ENCODE data around the gene HOXB7. TPM values are rescaled to one million over a fixed set of nuclear protein-coding genes. Genes with fewer than 3 reads are reported as not detected.

The HOXB7 gene
- total RNA-seq, 2 experiments from 2014 or later, result 1.7 TPM

DNA sequence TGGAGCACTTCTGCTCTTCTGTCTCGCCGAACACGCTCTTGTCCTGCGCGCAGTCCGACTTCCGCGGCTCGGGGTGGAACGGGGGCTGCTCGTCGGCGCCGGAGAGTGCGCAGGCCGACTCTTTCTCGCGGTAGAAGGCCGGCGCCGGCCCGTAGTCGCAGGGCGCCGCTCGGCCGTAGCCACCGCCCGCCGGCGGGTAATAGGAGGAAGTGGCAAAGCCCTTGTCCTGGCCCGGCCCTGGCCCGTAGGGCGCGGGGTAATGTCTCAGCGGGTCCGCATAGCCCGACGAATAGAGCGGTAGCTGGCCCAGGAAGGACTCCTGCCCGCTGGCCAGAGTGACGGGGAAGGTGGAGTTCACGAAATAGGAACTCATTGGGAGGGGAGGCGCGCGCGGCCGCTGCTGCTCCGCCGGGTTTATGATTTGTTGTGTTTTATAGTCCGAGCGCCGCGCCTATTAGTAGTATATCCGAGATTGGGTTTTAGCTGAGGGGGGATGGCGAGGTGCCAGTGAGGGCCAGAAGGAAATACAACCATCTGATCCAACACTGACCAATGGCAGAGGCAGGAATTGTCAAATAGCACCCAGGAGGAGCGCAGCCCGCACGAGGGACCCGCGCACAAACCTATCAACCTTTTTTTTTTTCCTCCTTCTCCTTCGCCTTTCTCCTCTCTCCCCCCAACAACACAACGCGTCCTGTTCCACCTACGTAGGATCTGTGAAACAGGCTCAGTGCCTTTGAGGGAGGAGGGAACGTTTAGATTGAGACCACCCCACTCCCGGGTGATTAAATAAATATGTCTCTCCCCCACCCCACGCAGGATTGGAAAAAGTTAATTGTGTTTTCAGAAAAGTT lies 12.8 kb downstream of the HOXB7 start:
- Mint-ChIP-seq H3K27me3 (peaks cover 87% of the 10 kb centered on the region), H3K27ac (no peak overlapping the region), H3K36me3 (no peaks in the 10 kb centered on the region), H3K4me3 (peak overlapping the region; percentile 63), H3K9me3 (ENCODE audit: low read depth) (no peaks in the 10 kb centered on the region), H3K4me1 (peaks cover 46% of the 10 kb centered on the region)
- ATAC-seq, result peak; percentile 52
- CTCF ChIA-PET, result interaction anchor here (1.0 kb wide), 1 partner anchor 46 kb away, joined by 3 read pairs; no protein-coding TSS in a partner anchor
- peak; percentile 61 for DNase-seq

GRCh38 chr17:48597528-48597777 lies 13.4 kb downstream of the HOXB7 start:
- H3K4me1 Mint-ChIP-seq, result peaks cover 44% of the 10 kb centered on the region
- CTCF ChIA-PET, result interaction anchor here (5.9 kb wide), 1 partner anchor 11 kb away, joined by 40 read pairs; the partner anchor contains the start of gene HOXB7
- ATAC-seq (no peak), DNase-seq (no peak)
- H3K36me3 Mint-ChIP-seq, result no peaks in the 10 kb centered on the region
- H3K4me3 Mint-ChIP-seq, result peak overlapping the region; percentile 63
- H3K9me3 Mint-ChIP-seq (ENCODE audit: low read depth), result no peaks in the 10 kb centered on the region
- H3K27me3 Mint-ChIP-seq, result peaks cover 87% of the 10 kb centered on the region
- no peak overlapping the region for H3K27ac Mint-ChIP-seq

GRCh38 chr17:48596735-48597527 lies 13.9 kb downstream of the HOXB7 start:
- CTCF ChIA-PET, result interaction anchor here (0.8 to 5.9 kb wide), 8 partner anchors 9 to 522 kb away, joined by 3 to 40 read pairs (median 4); partner anchors contain the start of gene HOXB7
- no peaks in the 10 kb centered on the region for H3K9me3 Mint-ChIP-seq (ENCODE audit: low read depth)
- H3K27me3 Mint-ChIP-seq, result peaks cover 87% of the 10 kb centered on the region
- H3K36me3 Mint-ChIP-seq, result no peaks in the 10 kb centered on the region
- ATAC-seq, result no peak
- H3K4me1 Mint-ChIP-seq, result peaks cover 43% of the 10 kb centered on the region
- DNase-seq, result no peak
- peak overlapping the region; percentile 63 for H3K4me3 Mint-ChIP-seq
- no peak overlapping the region for H3K27ac Mint-ChIP-seq

GRCh38 chr17:48596000-48596734 lies 14.7 kb downstream of the HOXB7 start:
- H3K4me1 Mint-ChIP-seq, result peaks cover 35% of the 10 kb centered on the region
- peaks cover 87% of the 10 kb centered on the region for H3K27me3 Mint-ChIP-seq
- peak overlapping the region; percentile 63 for H3K4me3 Mint-ChIP-seq
- no peaks in the 10 kb centered on the region for H3K36me3 Mint-ChIP-seq
- DNase-seq (peak; percentile 59), ATAC-seq (peak; percentile 24)
- H3K27ac Mint-ChIP-seq, result no peak overlapping the region
- no peaks in the 10 kb centered on the region for H3K9me3 Mint-ChIP-seq (ENCODE audit: low read depth)
- CTCF ChIA-PET, result interaction anchor here (0.7 to 5.9 kb wide), 10 partner anchors 8 to 521 kb away, joined by 3 to 40 read pairs (median 4); partner anchors contain the start of gene HOXB7

DNA sequence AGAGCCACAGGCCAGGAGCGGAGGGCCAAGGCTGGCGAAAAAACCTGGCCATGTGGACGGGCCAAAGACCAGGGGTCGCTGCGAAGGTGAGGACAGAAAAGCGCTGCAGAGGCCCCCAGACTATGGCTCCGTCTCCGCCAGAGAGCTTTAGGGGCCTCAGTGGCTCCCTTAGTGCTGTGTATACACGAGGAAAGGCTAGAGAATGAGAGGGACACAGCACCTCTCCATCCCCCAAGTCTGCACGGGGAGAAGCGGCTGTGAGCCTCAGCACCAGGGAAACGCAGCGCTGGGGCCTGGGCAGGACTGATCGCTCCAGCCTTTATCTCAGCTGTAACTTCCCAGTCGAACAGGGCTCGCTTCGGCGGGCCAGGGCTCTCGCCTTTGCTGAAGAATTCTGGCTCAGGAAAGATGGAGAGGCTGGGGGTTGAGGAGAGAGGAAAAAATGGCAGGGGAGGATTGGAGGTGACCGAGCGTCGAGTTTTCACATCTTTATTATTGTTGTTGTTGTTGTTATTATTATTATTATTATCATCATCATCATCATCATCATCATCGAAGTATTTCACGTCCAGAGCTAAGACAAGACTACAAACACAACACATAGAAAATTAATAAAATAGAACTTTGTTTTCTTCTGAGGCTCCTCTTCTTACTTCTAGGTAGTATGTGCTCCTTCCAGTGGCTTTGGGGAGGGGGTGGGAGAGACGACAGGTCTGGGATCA lies 15.4 kb downstream of the HOXB7 start:
- Mint-ChIP-seq H3K27me3 (peaks cover 85% of the 10 kb centered on the region), H3K36me3 (no peaks in the 10 kb centered on the region), H3K4me1 (peaks cover 34% of the 10 kb centered on the region), H3K9me3 (ENCODE audit: low read depth) (no peaks in the 10 kb centered on the region), H3K4me3 (no peak overlapping the region), H3K27ac (no peak overlapping the region)
- CTCF ChIA-PET, result interaction anchor here (0.6 to 5.9 kb wide), 15 partner anchors 7 to 570 kb away, joined by 3 to 40 read pairs (median 3); partner anchors contain the start of gene HOXB7
- no peak for ATAC-seq
- no peak for DNase-seq

DNA sequence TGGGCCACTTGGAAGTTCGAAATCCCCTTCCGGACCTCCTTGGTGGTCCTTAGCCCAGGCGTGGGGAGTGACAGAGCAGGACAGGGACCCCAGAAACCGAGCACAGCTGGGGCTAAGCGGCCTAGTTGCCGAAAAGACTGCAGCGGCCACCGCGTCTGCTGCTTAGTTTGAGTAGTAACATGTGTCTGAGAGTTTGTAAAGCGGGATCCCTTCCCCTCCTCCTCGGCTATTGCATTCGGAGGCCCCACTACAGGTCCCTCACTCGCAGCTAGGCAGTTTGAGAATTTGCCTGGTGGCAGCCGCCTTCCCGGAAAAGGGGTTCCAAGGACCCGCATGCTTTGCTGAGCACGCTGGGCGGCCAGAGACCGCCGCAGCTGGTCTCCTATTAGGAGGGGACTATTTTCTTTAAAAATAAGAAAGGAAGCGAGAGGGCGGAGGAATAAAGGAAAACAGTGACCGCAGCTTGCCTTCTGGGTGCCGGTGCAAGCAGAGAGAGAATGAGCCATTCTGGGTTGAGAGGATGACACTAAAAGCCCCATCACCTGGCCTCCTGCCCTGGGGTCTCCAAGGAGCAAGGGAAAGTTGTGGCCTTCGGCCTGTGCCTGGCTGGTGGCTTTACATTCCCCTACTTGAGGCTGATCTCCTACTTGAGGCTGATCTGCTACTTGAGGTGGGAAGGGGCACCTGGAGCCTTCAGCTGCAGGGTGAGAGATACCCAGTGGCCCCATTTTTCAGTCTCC lies 16.1 kb downstream of the HOXB7 start:
- no peaks in the 10 kb centered on the region for H3K9me3 Mint-ChIP-seq (ENCODE audit: low read depth)
- H3K36me3 Mint-ChIP-seq, result no peaks in the 10 kb centered on the region
- no peak overlapping the region for H3K27ac Mint-ChIP-seq
- DNase-seq (no peak), ATAC-seq (no peak)
- H3K27me3 Mint-ChIP-seq, result peaks cover 85% of the 10 kb centered on the region
- CTCF ChIA-PET, result interaction anchor here (0.8 to 5.9 kb wide), 14 partner anchors 14 to 569 kb away, joined by 3 to 40 read pairs (median 7); partner anchors contain the start of gene HOXB7
- H3K4me3 Mint-ChIP-seq, result no peak overlapping the region
- peaks cover 37% of the 10 kb centered on the region for H3K4me1 Mint-ChIP-seq

- H3K36me3 Mint-ChIP-seq, result no peaks in the 10 kb centered on the region
- CTCF ChIA-PET, result interaction anchor here (0.7 to 5.9 kb wide), 49 partner anchors 10 to 576 kb away, joined by 3 to 40 read pairs (median 5); partner anchors contain the start of genes HOXB7, HOXB9 and PRAC2
- H3K27ac Mint-ChIP-seq, result no peak overlapping the region
- peak; percentile 86 for DNase-seq
- H3K9me3 Mint-ChIP-seq (ENCODE audit: low read depth), result no peaks in the 10 kb centered on the region
- ATAC-seq, result peak; percentile 60
- peaks cover 38% of the 10 kb centered on the region for H3K4me1 Mint-ChIP-seq
- peaks cover 85% of the 10 kb centered on the region for H3K27me3 Mint-ChIP-seq
- H3K4me3 Mint-ChIP-seq, result peak overlapping the region; percentile 73
Measured at GRCh38 chr17:48593840-48594537, 16.8 kb downstream of the HOXB7 start.

GRCh38 chr17:48593126-48593829 lies 17.5 kb downstream of the HOXB7 start, which contains the start of gene HOXB5:
HOXB5 (minus strand) TSS chr17:48593779; CDS start chr17:48593682, 97 bp downstream.
- H3K9me3 Mint-ChIP-seq (ENCODE audit: low read depth), result no peaks in the 10 kb centered on the region
- H3K4me1 Mint-ChIP-seq, result peaks cover 38% of the 10 kb centered on the region
- H3K27me3 Mint-ChIP-seq, result peaks cover 85% of the 10 kb centered on the region
- DNase-seq (peak; percentile 52), ATAC-seq (peak; percentile 31)
- H3K27ac Mint-ChIP-seq, result no peak within 1 kb of the TSS
- CTCF ChIA-PET, result interaction anchor here (0.6 to 5.9 kb wide), 68 partner anchors 10 to 575 kb away, joined by 3 to 40 read pairs (median 4); partner anchors contain the start of genes HOXB7, HOXB9 and PRAC2
- no peaks in the 10 kb centered on the region for H3K36me3 Mint-ChIP-seq
- peak within 1 kb of the TSS; percentile 73 for H3K4me3 Mint-ChIP-seq

DNA sequence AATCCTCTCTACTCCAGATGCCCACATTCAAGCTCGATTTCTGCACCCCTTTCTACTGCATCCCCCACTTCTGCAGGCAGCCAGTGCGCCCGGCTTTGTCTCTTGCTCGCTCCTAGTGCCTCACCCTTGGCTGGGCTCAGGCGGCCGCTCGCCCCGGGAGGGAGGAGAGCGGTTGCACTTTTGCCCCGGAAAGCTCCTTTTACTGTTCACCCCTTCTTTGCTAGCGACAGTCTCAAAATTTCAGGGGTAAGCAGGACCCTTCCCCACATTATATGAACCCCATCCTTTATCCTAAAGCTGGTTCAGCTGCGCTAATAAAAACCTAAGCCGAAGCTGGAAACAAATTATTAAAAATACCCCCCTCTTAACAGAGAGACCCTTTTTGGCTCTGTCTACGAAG lies 18.2 kb downstream of the HOXB7 start:
- peaks cover 86% of the 10 kb centered on the region for H3K27me3 Mint-ChIP-seq
- H3K27ac Mint-ChIP-seq, result no peak overlapping the region
- DNase-seq, result no peak
- H3K36me3 Mint-ChIP-seq, result no peaks in the 10 kb centered on the region
- peak; percentile 35 for ATAC-seq
- CTCF ChIA-PET, result interaction anchor here (0.7 to 5.9 kb wide), 62 partner anchors 9 to 566 kb away, joined by 3 to 40 read pairs (median 5); partner anchors contain the start of genes HOXB7, HOXB9 and PRAC2
- peak overlapping the region; percentile 73 for H3K4me3 Mint-ChIP-seq
- H3K4me1 Mint-ChIP-seq, result peaks cover 36% of the 10 kb centered on the region
- no peaks in the 10 kb centered on the region for H3K9me3 Mint-ChIP-seq (ENCODE audit: low read depth)

DNA sequence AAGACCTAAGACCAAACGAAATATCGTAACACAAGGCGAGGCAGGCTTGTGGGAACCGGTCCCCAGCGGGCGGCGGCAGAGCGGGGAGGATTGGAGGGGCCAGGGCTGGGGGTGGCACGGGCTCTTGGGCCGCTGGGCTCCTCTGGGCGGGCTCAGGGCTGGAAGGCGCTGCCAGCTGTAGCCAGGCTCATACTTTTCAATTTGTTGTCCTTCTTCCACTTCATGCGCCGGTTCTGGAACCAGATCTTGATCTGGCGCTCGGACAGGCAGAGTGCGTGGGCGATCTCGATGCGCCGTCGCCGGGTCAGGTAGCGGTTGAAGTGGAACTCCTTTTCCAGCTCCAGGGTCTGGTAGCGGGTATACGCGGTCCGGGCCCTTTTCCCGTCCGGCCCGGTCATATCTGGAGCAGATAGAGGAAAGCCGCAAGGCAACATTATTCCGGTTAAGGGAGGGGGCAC lies 18.7 kb downstream of the HOXB7 start:
- no peak overlapping the region for H3K4me3 Mint-ChIP-seq
- CTCF ChIA-PET, result interaction anchor here (0.7 to 5.9 kb wide), 21 partner anchors 17 to 566 kb away, joined by 3 to 40 read pairs (median 8); partner anchors contain the start of genes HOXB7 and HOXB9
- ATAC-seq (no peak), DNase-seq (no peak)
- H3K27me3 Mint-ChIP-seq, result peaks cover 87% of the 10 kb centered on the region
- no peak overlapping the region for H3K27ac Mint-ChIP-seq
- H3K9me3 Mint-ChIP-seq (ENCODE audit: low read depth), result no peaks in the 10 kb centered on the region
- H3K36me3 Mint-ChIP-seq, result no peaks in the 10 kb centered on the region
- H3K4me1 Mint-ChIP-seq, result peaks cover 38% of the 10 kb centered on the region

All from activated CD8-positive, alpha-beta memory T cell treated with anti-CD3 and anti-CD28 coated beads, Interleukin-2, amount 10 ng/mL, durations not matched to agents 7 days and 5 days (primary cell).